Lower lobe of right lung (tissue), 2 donors: ENCODE measurements around the gene ZP2. TPM values are rescaled to one million over a fixed set of nuclear protein-coding genes. Genes with fewer than 3 reads are reported as not detected.
A peak's percentile ranks its signal among the peaks of the same experiment; 100 is the strongest.

Experiments
- ATAC-seq, 2 donors: fragments of 200-7000 bp; cut with Tn5 transposase; one replicate each; pipeline ENCODE4 v1.9.1; 2020 to 2022; ENCODE audit warnings: mild to moderate bottlenecking in 2 of 2, moderate library complexity in 2 of 2
- DNase-seq: peaks from one replicate; pipeline ENCODE4 v3.0.0-alpha.2; 2020
- H3K27ac ChIP-seq: fragments of 200-600 bp; one replicate; pipeline ENCODE4 v1.8.0; 2022
- H3K27me3 ChIP-seq: fragments of 200-600 bp; one replicate; pipeline ENCODE4 v1.8.0; 2022; ENCODE audit warnings: low read depth
- H3K36me3 ChIP-seq: fragments of 200-600 bp; one replicate; pipeline ENCODE4 v1.8.0; 2022; ENCODE audit warnings: mild to moderate bottlenecking
- H3K4me1 ChIP-seq: fragments of 200-600 bp; one replicate; pipeline ENCODE4 v1.8.0; 2022
- H3K4me3 ChIP-seq: fragments of 200-600 bp; one replicate; pipeline ENCODE4 v1.8.0; 2022; ENCODE audit warnings: mild to moderate bottlenecking
- H3K9me3 ChIP-seq: fragments of 200-600 bp; one replicate; pipeline ENCODE4 v1.8.0; 2022
- CTCF ChIP-seq: fragments of 200-600 bp; IDR thresholded peaks from one replicate; pipeline ENCODE4 v1.8.0; 2022; ENCODE audit warnings: antibody characterized with exemption, mild to moderate bottlenecking
- intact Hi-C: fragments of 100-400 bp; cut with DNase I; formaldehyde crosslinking; loops from one replicate; pipeline ENCODE4 v1.11.0; 2022
- total RNA-seq: library from RNA; stranded (reverse); fragmentation: NEBNext Ultra II Directional; extraction: Animal tissue kit (Norgen Biotek cat#: 25700); gene quantifications from one replicate; pipeline ENCODE4 v1.2.1, GENCODE V29; 2021
- donor health status: DM: no; HTN: yes; CAD: no; lungs with severe emphysema.

ZP2 gene
- total RNA-seq, 1 donor from 2014 or later = not detected

- H3K9me3 ChIP-seq = no peaks in the 10 kb centered on the region
- H3K4me3 ChIP-seq = no peak overlapping the region
- H3K36me3 ChIP-seq = peaks cover 23% of the 10 kb centered on the region
- H3K4me1 ChIP-seq = peaks cover 6% of the 10 kb centered on the region
- no peaks in the 10 kb centered on the region for H3K27me3 ChIP-seq
- intact Hi-C loops = no loop called here
- ATAC-seq = no peak
- H3K27ac ChIP-seq = no peak overlapping the region
- DNase-seq = no peak
- TF ChIP-seq CTCF = no peak
These were observed 26.5 kb downstream of the ZP2 start for GRCh38 chr16:21184834-21185233.

DNA sequence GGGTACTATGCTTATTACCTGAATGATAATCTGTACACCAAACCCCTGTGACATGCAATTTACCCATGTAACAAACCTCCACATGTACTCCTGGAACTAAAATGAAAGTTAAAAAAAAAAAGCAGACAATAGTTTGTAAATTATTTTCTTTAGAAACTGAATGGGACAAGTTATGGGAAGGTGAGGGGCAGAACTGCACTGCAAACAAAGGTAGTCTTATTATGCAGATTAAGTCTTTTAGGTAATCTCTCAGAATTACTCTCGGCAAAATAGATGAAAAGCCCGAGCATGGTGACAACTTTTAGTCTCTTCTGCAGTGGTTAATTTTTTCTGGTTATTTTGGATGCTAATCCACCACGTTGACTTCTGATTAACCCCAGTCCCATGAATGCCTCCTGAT lies 27.4 kb downstream of the ZP2 start:
- no peak for DNase-seq
- Histone ChIP-seq H3K27me3 (no peaks in the 10 kb centered on the region), H3K36me3 (peaks cover 31% of the 10 kb centered on the region), H3K27ac (no peak overlapping the region), H3K9me3 (no peaks in the 10 kb centered on the region), H3K4me3 (no peak overlapping the region), H3K4me1 (peaks cover 6% of the 10 kb centered on the region)
- ATAC-seq = no peak
- no peak for TF ChIP-seq CTCF
- intact Hi-C loops = no loop called here

DNA sequence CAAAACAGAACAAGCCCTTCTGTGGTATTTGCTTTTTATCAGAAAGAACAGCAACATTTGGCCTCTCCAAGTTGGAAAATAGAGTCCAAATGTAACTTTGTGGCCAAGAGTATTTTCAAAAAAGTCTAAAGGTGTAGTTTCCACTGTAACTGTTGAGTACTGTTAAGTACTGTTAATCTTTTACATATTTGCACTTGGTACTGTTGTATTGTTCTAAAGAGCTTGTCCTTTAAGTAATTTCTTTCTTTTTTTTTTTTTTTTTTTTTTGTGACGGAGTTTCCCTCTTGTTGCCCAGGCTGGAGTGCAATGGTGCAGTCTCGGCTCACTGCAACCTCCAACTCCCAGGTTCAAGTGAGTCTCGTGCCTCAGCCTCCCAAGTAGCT lies 31.4 kb downstream of the ZP2 start:
- no peaks in the 10 kb centered on the region for H3K9me3 ChIP-seq
- no peak for DNase-seq
- no peaks in the 10 kb centered on the region for H3K27me3 ChIP-seq
- peaks cover 57% of the 10 kb centered on the region for H3K36me3 ChIP-seq
- H3K4me3 ChIP-seq = no peak overlapping the region
- intact Hi-C loops = loop anchor here (10.0 kb wide), 1 partner anchor 125 kb away; no protein-coding TSS in a partner anchor
- ATAC-seq = peak; percentile 64 to 70
- H3K27ac ChIP-seq = no peak overlapping the region
- H3K4me1 ChIP-seq = no peaks in the 10 kb centered on the region
- TF ChIP-seq CTCF = no peak

GRCh38 chr16:21179126-21179982 lies 32.0 kb downstream of the ZP2 start:
- Histone ChIP-seq H3K4me3 (no peak overlapping the region), H3K36me3 (peaks cover 63% of the 10 kb centered on the region), H3K4me1 (no peaks in the 10 kb centered on the region), H3K27me3 (no peaks in the 10 kb centered on the region), H3K9me3 (no peaks in the 10 kb centered on the region), H3K27ac (no peak overlapping the region)
- DNase-seq (no peak), ATAC-seq (no peak)
- intact Hi-C loops = loop anchor here (10.0 kb wide), 1 partner anchor 125 kb away; no protein-coding TSS in a partner anchor
- TF ChIP-seq CTCF = no peak

GRCh38 chr16:21175397-21175796 lies 36.0 kb downstream of the ZP2 start:
- ATAC-seq = no peak
- no peak for TF ChIP-seq CTCF
- peaks cover 84% of the 10 kb centered on the region for H3K36me3 ChIP-seq

More at GRCh38 chr16:21175397-21175796, 36.0 kb downstream of the ZP2 start:
- Histone ChIP-seq H3K4me1 (no peaks in the 10 kb centered on the region), H3K9me3 (no peaks in the 10 kb centered on the region), H3K4me3 (no peak overlapping the region), H3K27ac (no peak overlapping the region), H3K27me3 (no peaks in the 10 kb centered on the region)
- intact Hi-C loops = loop anchor here (10.0 kb wide), 1 partner anchor 129 kb away; no protein-coding TSS in a partner anchor
- DNase-seq = no peak
